Measurements from ENCODE around the gene USHBP1. TPM values are rescaled to one million over a fixed set of nuclear protein-coding genes. Genes with fewer than 3 reads are reported as not detected.

The USHBP1 gene
- total RNA-seq = 1 to 10 TPM in 1 of 4 donors, under 1 TPM in 2, not detected in 1; 0.70 to 4.8 (median 0.73) TPM

GRCh38 chr19:17264641-17264979, at the start of gene USHBP1:
Gene USHBP1, minus strand, starts transcription at chr19:17264745. Its CDS starts 446 bp downstream, at chr19:17264299.
- WGBS, 2 donors = 6 to 50% methylated on average over 2 to 4 of the region's 5 CpGs
- Histone ChIP-seq H3K4me3 (peak within 1 kb of the TSS; percentile 9 to 59 (median 34)), H3K27ac (peak within 1 kb of the TSS; percentile 24 to 65 (median 58)), H3K27me3 (no peaks in the 10 kb centered on the region), H3K36me3 (peaks cover 0 to 11% (median 6%) of the 10 kb centered on the region in 3 donors), H3K9me3 (peaks cover 0 to 2% (median 0%) of the 10 kb centered on the region in 3 donors), H3K4me1 (peaks cover 7 to 32% (median 9%) of the 10 kb centered on the region in 3 donors)
- DNase-seq = no peak
- no peak for TF ChIP-seq POLR2A (IDR thresholded peaks at IDR 0.05)
- TF ChIP-seq, protein P1, sequence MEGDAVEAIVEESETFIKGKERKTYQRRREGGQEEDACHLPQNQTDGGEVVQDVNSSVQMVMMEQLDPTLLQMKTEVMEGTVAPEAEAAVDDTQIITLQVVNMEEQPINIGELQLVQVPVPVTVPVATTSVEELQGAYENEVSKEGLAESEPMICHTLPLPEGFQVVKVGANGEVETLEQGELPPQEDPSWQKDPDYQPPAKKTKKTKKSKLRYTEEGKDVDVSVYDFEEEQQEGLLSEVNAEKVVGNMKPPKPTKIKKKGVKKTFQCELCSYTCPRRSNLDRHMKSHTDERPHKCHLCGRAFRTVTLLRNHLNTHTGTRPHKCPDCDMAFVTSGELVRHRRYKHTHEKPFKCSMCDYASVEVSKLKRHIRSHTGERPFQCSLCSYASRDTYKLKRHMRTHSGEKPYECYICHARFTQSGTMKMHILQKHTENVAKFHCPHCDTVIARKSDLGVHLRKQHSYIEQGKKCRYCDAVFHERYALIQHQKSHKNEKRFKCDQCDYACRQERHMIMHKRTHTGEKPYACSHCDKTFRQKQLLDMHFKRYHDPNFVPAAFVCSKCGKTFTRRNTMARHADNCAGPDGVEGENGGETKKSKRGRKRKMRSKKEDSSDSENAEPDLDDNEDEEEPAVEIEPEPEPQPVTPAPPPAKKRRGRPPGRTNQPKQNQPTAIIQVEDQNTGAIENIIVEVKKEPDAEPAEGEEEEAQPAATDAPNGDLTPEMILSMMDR (IDR thresholded peaks at IDR 0.05) = no peak
- intact Hi-C loops (cut with DNase I) = no loop called here

- Histone ChIP-seq H3K27me3 (no peaks in the 10 kb centered on the region), H3K9me3 (no peaks in the 10 kb centered on the region), H3K27ac (no peak overlapping the region), H3K36me3 (peaks cover 11 to 66% (median 27%) of the 10 kb centered on the region in 3 donors), H3K4me1 (peaks cover 20 to 37% (median 25%) of the 10 kb centered on the region in 3 donors), H3K4me3 (no peak overlapping the region)
- no peak for TF ChIP-seq POLR2A (IDR thresholded peaks at IDR 0.05)
- TF ChIP-seq, protein P1 (IDR thresholded peaks at IDR 0.05) = no peak
- no peak for DNase-seq
- intact Hi-C loops (cut with DNase I) = no loop called here
- 92 to 93% methylated on average over 3 to 11 of the region's 19 CpGs for WGBS, 2 donors
These were observed 49.6 kb upstream of the USHBP1 start for GRCh38 chr19:17314007-17314593.

GRCh38 chr19:17312189-17313113, 47.9 kb upstream of the USHBP1 start:
- no peak for DNase-seq
- peaks cover 24 to 51% (median 31%) of the 10 kb centered on the region in 3 donors for H3K4me1 ChIP-seq
- H3K27ac ChIP-seq = no peak overlapping the region
- no peaks in the 10 kb centered on the region for H3K27me3 ChIP-seq
- TF ChIP-seq POLR2A (IDR thresholded peaks at IDR 0.05) = no peak
- TF ChIP-seq, protein P1 (IDR thresholded peaks at IDR 0.05) = no peak
- peaks cover 11 to 51% (median 24%) of the 10 kb centered on the region in 3 donors for H3K36me3 ChIP-seq
- 65 to 91% methylated on average over 4 to 11 of the region's 20 CpGs for WGBS, 2 donors
- intact Hi-C loops (cut with DNase I) = no loop called here
- no peak overlapping the region for H3K4me3 ChIP-seq
- H3K9me3 ChIP-seq = no peaks in the 10 kb centered on the region

- intact Hi-C loops (cut with DNase I) = no loop called here
- no peaks in the 10 kb centered on the region for H3K27me3 ChIP-seq
- TF ChIP-seq, protein P1 (IDR thresholded peaks at IDR 0.05) = no peak
- TF ChIP-seq POLR2A (IDR thresholded peaks at IDR 0.05) = no peak
- H3K27ac ChIP-seq = no peak overlapping the region
- no peaks in the 10 kb centered on the region for H3K9me3 ChIP-seq
- no peak overlapping the region for H3K4me3 ChIP-seq
- 65% methylated on average over 7 of the region's 11 CpGs for WGBS, 2 donors
- H3K4me1 ChIP-seq = peaks cover 24 to 55% (median 36%) of the 10 kb centered on the region in 3 donors
- H3K36me3 ChIP-seq = peaks cover 11 to 46% (median 24%) of the 10 kb centered on the region in 3 donors
- no peak for DNase-seq
These were observed 47.1 kb upstream of the USHBP1 start for GRCh38 chr19:17311455-17312188.
